GM19463 (cell line): ENCODE data around the gene ZCCHC8.

ENCODE experiments used
- ATAC-seq: cut with Tn5 transposase; IDR thresholded peaks from one replicate; pipeline ENCODE4 v1.9.1; 2021; ENCODE audit warnings: mild to moderate bottlenecking, moderate library complexity; ENCODE audit not compliant: unreplicated experiment

The ZCCHC8 gene

GRCh38 chr12:122500685-122501488, at the start of gene ZCCHC8:
TSS of gene ZCCHC8 (minus strand) at chr12:122500932. CDS start at chr12:122500840, 92 bp downstream.
- ATAC-seq = peak; percentile 94

GRCh38 chr12:122547330-122547729, 46.6 kb upstream of the ZCCHC8 start:
- ATAC-seq = no peak

GRCh38 chr12:122545855-122546254, 45.1 kb upstream of the ZCCHC8 start:
- ATAC-seq = no peak

GRCh38 chr12:122544537-122544936, 43.8 kb upstream of the ZCCHC8 start:
- ATAC-seq = no peak

- ATAC-seq = no peak
Measured at GRCh38 chr12:122538496-122538895, 37.8 kb upstream of the ZCCHC8 start.

DNA sequence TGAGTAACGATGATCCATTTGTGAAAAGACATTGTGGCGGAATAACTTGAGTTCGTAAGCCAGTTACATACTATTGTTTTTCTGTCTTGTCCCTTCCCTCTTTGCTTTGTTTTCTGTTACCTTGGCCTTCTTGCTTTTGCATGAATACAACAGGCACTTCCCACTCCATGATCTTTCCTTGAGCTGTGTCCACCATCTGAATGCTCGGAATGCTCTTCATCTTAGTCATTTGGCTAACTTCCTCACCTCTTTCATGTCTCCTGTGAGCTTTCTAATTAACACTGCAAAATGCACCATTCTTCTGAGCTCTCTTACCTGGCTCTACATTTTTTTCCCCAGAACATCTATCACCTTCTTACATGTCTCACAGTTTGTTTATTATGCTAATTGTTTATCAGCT, 36.3 kb upstream of the ZCCHC8 start:
- ATAC-seq = no peak

GRCh38 chr12:122533856-122534255, 33.1 kb upstream of the ZCCHC8 start:
- ATAC-seq = no peak

- ATAC-seq = no peak
Measured at GRCh38 chr12:122528992-122529391, 28.3 kb upstream of the ZCCHC8 start.

GRCh38 chr12:122528582-122528981, 27.9 kb upstream of the ZCCHC8 start:
- ATAC-seq = no peak

GRCh38 chr12:122527478-122527944, 26.8 kb upstream of the ZCCHC8 start:
- no peak for ATAC-seq

- ATAC-seq = peak; percentile 86
Measured at GRCh38 chr12:122526683-122527477, 26.1 kb upstream of the ZCCHC8 start, which contains the start of the genes KNTC1 and RSRC2. TSS of gene KNTC1 (plus strand) at chr12:122527249. CDS start at chr12:122530064, 2,815 bp downstream. TSS of gene RSRC2 (minus strand) at chr12:122526936. CDS start at chr12:122526853, 83 bp downstream.

- ATAC-seq = no peak
Measured at GRCh38 chr12:122523846-122524718, 23.4 kb upstream of the ZCCHC8 start.

GRCh38 chr12:122523280-122523679, 22.5 kb upstream of the ZCCHC8 start:
- ATAC-seq = no peak

- no peak for ATAC-seq
Measured at GRCh38 chr12:122520676-122521075, 19.9 kb upstream of the ZCCHC8 start.

GRCh38 chr12:122519418-122519817, 18.7 kb upstream of the ZCCHC8 start:
- no peak for ATAC-seq

GRCh38 chr12:122518908-122519307, 18.2 kb upstream of the ZCCHC8 start:
- ATAC-seq = no peak

- no peak for ATAC-seq
Measured at GRCh38 chr12:122517877-122518276, 17.1 kb upstream of the ZCCHC8 start.

- no peak for ATAC-seq
Measured at GRCh38 chr12:122516544-122517361, 16.0 kb upstream of the ZCCHC8 start.

- no peak for ATAC-seq
Measured at GRCh38 chr12:122515275-122515674, 14.5 kb upstream of the ZCCHC8 start.

DNA sequence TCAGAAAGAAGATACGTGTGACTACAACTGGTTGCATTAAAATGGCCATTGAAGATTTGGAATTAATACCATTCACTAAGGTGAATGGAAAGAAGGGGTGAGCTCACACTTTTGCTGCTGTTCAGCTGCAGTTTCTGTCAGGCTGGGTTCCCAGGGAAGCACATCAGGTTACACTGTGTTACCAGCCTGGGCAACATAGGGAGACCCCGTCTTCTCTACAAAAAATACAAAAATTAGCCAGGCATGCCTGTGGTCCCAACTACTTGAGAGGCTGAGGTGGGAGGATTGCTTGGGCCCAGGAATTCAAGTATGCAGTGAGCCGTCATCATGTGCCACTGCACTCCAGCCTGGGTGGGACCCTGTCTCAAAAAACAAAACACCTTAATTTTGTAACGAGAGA, 12.9 kb upstream of the ZCCHC8 start:
- no peak for ATAC-seq
